Islet precursor cell (in vitro differentiated cells): Measurements from ENCODE around the gene HASPIN.
A peak's percentile ranks its signal among the peaks of the same experiment; 100 is the strongest.

Source experiments
- DNase-seq: peaks from one replicate; pipeline ENCODE4 v3.0.0-alpha.2; 2018

HASPIN gene

DNA sequence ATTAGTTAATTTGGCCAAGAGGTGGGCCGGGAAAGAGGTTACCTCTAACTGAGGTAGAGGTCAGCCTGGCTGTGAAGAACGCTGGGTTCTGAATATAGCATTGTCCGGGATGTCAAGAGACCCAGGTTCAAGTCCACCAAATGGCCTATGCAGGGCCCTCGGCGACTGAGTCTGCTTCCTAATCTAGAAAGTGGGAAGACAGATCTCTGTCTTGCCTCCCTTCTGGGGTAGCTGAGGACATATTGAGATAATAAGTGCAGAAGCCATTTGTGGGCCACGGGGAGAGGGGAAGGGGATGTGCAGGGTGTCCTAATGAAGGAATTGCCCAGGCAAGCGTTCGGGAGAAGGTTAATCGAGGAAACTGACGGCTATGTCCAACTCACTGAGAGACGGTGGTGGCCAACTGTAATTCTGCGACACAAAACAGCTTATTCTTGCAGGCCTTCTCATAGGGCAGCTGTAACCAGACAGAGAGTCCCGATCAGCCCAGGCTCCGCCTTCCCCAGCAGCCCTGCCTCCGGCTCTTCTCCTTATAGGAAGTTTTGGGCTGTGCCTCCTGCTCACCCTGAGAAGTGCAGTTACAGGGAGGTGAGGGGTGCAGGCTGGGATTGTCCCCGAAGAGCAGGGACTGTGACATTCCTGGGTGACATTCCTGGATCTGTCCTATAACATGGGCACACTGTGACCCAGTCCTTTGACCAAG, 15.9 kb downstream of the HASPIN start:
- DNase-seq: no peak

DNA sequence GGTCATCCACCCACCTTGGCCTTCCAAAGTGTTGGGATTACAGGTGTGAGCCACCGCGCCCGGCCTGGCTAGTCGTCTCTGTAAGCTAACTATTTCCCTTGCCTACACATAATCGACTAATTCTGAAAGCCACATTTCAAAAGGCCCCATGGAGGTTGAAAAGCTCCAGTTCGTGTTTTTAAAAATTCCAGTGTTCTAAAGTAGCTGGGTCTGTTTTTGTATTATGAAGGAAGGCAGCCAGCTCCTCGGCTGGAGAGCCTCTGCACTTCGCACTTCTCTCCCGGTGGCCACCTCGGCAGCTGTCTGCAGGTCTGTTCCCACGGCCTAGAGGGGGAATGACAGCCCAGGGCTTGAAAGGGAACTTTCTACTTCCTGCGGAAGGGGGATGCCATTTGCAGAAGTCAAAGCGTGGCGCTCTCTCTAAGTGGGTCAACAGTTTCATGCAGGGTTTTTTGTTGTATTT, 16.9 kb downstream of the HASPIN start:
- no peak for DNase-seq

DNA sequence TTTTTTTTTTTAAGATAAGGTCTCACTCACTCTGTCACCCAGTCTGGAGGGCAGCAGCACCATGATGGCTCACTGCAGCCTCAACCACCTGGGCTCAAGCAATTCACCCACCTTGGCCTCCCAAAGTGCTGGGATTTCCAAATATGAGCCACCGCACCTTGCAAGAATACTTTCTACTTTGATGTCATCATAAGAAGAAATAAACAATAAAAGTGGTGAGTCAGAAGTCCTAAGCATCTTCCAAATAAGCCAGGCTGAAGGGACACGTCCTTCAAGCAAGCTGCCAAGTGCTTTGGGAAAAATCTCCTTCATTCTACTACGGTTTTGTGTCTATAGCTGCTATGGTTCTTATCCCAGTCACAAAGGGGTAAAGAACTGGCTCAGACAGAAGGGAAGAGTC, 20.3 kb downstream of the HASPIN start:
- DNase-seq: no peak

DNA sequence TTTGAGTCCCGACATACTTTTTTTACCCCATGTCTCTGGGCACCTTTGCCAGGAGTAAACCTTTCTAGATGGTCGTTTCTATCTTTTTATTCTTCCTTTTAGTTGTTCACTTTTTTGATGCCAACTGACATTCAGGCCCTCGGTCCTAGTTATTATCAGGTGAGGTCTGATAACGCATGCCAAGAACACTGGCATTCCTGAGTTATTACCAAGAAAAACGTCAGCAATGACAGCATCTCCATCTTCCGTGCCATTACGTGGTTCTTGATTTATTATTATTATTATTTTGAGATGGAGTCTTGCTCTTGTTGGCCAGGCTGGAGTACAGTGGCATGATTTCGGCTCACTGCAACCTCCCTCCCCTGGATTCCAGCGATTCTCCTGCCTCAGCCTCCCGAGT, 21.4 kb downstream of the HASPIN start:
- DNase-seq: no peak

DNA sequence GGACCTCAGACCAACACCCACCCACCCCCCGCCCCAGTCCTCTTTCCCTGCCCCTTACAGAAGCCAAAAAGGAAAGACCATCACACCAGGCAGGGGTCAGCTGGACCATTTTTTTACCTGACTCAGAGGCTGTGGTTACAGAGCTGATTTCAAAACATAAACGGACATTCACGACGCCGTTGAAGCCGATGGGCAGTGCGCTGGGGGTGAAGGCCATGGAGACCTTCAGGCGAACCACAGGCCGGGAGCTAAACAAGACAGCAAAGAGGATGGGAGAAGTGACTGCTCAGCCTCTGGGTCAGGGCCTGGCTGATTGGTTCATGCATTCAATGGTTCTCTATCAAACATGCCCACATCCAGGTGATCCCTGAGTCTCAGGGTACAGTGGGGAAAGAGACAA, 24.1 kb downstream of the HASPIN start:
- DNase-seq: peak; percentile 51

DNA sequence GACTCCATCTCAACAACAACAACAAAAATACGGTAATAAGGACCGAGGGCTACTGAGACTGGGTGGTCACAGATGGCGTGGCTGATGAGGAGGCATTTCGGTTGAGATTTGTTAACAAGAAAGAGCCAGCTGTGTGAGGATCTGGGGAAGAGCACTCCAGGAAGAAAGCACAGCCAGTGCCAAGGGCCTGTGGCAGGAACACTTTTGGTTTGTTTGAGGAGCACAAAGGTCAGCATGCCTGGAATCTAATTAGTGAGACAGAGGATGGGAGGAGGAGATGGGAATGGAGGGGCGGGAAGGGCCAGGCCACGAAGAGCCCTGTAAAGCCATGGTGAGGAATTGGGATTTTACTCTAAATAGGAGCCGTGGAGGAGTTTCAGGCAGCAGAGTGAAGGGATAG, 24.9 kb downstream of the HASPIN start:
- peak; percentile 55 for DNase-seq

DNA sequence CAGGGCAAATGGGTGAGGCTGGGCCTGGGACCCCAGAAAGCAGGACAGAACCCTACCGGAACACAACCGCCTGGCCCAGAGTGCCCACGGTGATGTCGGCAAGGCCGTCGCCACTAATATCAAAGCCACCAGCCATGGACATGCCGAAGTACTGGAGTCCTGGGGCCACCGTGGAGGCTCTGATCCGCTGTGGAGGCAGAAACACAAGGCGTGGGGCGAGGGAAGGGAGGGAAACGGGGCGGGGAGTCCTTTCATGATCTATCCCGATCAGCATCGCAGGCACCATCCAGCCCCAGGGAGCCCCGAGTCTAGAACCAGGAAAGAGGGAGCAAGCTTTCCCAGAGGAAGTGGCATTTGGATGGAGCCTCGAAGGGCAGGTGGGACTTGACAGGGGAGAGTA, 26.6 kb downstream of the HASPIN start:
- DNase-seq: peak; percentile 54

DNA sequence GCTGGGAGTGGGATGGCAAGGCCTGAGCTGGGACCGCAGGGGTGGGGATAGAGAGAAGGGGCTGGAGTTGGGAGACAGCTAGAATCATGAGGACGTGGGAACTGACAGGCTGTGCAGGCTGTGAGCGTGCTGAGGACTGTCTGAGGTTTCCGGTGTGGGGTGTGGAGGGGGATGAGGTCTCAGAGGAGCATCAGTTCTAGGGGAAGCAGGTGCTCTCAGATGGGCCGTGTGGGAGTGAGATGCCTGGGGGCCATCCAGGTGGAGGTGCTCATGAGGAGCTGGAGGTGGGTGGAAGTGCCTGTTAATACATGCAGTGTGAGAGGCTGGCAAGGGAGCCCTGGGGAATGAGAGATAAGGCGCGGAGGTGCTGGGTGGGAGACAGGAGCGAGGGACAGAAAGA, 27.2 kb downstream of the HASPIN start:
- peak; percentile 51 for DNase-seq

DNA sequence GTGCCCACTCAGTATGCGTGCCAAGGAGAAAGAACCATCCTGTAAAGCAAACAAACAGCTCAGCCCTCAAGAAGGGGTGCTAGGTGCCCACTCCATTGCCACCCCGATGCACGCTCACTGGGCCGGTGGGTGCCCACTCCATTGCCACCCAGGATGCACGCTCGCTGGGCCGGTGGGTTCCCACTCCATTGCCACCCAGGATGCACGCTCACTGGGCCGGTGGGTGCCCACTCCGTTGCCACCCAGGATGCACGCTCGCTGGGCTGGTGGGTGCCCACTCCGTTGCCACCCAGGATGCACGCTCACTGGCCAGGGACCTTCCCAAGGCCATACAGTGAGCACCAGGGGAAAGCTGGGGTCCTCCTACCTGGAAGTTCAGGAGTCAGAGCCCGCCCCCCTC, 28.1 kb downstream of the HASPIN start:
- no peak for DNase-seq

DNA sequence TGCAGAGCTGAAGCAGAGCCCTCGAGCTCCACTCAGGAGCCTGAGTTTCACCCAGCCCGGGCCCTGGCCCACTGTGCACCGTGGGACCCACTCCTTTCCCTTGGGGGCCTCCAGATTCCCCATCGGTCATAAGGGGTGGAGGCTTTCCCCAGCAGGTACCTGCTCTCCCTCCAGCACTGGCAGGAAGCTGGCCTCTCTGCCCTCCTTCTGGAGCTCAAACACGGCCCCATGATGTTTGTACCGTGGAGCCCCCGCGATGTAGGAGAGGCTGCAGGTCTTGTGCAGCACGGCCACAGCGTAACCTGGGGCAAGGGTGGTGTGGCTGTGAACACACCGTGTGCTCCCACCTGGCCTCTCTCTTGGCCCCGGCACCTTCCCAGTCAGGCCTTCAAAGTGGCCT, 29.9 kb downstream of the HASPIN start:
- peak; percentile 49 for DNase-seq

DNA sequence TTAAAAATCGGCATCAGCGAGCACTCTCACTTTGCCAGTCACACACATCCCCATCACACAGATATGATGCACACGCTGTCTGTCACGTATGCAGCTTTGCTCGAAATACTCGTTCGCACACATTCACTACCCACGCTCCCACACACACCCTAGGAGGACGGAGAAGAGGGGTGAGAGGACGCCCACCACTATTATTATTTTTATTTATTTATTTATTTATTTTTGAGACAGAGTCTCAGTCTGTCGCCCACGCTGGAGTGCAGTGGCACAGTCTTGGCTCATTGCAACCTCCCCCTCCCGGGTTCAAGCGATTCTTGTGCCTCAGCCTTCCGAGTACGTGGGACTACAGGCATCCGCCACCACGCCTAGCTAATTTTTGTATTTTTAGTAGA, 30.4 kb downstream of the HASPIN start:
- DNase-seq: no peak

DNA sequence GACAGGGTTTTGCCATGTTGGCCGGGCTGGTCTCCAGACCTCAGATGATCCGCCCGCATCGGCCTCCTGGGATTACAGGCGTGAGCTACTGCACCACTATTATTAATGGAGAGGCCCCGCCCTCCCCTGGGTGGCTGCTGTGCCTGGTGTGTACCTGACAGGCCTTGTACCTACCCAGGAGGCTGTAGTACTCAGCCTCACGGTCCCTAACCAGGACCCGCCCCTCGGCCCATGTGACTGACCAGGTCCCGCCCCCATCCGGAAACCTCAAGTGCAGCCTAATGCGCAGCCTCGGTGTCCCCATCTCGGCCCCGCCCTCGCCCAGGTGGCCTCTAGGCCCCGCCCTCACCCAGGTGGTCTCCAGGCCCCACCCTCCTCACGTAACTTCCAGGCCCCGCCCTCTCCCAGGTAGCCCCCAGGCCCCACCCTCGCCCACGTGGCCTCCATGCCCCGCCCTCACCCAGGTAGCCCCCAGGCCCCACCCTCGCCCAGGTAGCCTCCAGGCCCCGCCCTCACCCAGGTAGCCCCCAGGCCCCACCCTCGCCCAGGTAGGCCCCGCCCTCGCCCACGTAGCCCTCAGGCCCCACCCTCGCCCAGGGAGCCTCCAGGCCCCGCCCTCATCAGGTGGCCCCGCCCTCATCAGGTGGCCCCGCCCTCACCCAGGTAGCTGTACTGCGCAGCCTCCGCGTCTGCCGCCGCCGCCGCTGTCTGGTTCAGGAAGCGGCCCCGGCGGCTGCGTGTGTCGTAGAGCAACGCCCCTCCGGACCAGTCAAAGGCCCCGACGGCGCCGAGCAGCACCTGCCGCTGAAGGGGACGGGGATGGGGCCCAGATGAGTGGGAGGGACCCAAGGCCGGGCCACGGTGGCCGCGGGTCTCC, 31.0 kb downstream of the HASPIN start:
- DNase-seq: peak; percentile 99

DNA sequence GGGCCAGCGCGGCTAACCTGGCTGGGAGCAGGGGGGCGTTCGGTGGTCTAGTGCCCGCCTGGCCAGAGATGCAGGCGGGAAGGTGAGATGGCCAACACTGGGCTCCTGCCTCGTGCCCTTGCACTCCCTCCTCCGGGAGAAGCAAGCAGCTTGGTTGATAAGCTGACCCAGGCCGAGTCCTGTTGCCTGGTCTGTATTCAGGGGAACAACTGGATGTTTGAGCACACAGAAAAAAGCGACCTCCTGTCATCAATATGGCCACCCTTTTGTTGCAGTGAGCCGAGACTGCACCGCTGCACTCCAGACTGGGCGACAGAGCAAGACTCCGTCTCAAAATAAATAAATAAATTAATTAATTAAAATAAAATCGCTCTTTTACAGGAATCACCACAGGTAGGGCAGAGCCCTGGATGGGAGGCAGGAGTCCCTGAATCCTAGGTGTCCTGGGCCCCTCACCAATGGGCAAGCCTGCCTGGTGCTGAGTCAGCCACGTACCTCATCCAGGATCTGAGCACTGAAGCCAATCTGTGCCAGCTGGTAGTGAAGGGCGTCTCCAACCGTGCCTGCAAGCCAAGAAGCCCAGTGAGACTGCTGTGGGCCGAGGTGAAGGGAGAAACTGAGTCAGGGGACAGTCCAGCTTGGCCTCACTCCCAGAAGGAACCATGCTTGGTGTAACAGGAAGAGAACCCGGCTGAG, 31.8 kb downstream of the HASPIN start:
- DNase-seq: peak; percentile 50

DNA sequence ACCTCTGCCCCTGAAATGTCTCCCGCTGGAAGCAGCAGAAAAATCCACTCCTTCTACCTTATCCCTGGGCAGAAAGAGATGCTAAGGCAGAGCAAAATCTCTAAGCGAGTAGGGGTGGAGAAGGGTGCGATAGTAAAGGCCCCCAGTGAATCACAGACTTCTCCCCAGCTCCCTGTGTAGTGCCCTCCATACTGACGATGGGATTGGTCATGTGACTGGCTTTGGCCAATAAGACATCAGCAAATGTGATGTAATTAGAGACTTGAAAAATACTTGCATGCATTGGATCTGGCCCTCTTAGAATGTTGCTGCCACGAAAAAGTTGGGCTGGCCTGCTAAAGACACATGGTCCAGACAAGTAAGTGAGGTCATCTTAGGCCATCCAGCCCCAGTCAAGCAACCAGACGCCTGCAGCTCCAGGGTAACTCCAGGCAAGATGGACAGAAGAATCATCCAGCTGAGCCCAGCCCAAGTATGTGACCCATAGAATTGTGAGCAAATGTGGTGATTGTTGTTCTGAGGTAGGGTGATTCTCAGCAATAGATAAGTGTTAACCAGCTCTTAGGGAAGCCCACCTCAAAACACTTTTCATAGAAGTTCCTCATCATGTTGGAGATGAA, 36.0 kb downstream of the HASPIN start:
- no peak for DNase-seq

DNA sequence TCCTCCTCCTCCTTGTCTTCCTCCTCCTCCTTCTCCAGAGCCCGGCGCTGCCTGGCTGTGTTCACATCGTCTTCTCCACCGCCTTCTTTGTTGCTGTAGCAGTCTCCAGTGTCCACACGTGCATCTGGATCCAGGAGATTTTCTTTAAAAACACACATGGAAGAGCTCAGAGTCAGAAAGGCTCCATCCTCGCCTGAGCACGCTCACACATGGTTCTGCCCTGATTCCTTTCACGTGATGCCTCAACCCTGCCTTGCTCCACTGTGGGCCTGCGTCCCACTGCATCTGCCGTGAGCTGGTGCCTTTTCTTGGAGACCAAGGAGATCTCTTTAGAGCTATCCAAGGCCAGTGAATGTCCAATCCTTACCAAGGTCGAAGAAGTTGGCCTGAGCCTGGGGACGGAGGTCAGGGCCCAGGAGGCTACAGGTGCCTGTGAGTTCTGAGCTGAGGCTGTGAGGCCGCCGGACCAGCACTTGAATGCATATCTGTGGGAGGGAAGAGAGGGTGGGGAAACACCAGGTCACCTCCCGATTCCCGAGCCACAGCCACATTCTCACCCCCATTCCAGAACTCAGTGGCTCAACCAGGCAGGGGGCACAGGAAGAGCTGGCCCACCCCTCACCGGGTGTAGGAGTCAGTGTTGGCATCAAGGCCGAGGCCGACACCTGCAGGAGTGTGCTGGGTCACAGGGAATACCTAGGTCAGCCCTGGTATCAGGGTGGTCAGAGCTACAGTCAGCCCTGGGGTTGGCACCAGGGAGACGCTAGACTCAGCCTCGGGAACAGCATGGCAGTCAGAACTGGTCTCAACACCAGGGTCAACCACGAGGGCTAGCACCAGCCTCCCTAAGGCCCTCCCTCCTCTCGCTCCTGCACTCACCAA, 37.6 kb downstream of the HASPIN start:
- no peak for DNase-seq

DNA sequence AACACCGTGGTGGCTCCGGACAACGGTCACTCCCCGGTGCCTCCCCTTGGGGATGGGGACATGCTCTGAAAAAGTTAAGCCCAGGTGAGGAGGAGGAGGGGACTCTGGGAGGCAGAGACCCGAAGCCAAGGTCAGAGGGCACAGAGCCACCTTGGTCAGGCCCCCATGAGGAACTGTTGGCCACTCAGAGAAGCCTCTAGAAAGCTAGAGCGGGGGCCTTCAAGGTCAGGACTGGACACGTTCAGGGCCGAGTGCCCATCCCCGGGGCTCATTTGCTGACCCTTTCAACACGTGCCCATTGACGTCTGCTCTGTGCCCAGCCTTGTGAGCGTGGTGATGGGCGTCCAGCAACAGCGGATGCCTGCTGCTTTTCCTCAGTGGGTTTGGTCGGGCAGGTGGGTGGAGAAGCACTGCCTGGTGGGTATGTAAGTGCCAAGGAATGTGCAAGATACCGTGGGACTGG, 38.2 kb downstream of the HASPIN start:
- DNase-seq: no peak

DNA sequence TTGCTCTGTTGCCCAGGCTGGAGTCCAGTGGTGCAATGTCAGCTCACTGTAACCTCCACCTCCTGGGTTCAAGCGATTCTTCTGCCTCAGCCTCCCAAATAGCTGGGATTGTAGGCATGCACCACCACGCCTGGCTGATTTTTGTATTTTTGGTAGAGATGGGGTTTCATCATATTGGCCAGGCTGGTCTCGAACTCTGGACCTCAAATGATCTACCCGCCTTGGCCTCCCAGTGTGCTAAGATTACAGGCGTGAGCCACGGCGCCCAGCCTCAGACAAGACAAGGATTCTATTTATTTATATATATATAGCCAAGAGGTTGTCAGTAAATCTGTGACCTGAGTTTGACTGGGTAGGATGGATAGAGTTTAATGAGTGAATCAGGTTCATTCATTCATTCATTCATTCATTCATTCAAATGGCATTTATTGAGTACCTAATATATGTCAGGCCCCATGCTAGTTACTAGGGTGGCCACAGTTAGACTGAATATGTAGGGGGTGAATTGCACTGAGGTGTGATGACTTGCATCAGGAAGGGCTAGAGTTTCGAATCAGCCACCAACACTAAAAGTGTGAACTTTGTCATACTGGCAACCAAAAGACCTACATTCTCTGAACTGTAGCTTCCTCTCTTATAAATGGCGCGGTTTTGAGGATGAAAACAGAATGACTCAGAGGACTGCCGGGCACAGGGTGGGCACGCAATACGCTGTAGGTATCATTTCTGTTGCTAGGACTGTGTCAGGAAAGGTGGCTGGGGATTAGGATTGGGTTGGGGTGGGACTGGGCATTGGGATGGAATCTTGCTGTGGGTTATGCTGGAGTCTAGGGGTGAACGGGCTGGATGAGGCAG, 39.4 kb downstream of the HASPIN start:
- no peak for DNase-seq

DNA sequence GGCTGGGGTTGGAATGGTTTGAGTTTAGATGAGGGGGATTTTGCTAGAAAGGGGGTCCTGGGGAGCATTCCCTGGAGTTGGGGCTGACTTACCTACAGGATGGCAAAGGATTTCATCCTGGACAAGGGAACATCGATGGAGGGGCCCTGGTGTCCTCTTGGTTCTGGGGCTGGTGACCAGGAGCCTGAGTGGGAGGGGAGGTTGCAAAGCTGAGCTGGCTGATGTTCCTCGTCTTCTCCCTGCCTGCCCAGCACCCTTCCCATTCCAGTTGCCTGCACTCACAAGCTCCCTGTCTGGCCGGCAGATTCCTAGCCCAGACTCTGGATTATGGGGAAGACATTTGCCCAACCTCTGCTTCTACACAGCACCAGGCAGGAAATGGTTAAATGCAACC, 40.1 kb downstream of the HASPIN start:
- DNase-seq: no peak

DNA sequence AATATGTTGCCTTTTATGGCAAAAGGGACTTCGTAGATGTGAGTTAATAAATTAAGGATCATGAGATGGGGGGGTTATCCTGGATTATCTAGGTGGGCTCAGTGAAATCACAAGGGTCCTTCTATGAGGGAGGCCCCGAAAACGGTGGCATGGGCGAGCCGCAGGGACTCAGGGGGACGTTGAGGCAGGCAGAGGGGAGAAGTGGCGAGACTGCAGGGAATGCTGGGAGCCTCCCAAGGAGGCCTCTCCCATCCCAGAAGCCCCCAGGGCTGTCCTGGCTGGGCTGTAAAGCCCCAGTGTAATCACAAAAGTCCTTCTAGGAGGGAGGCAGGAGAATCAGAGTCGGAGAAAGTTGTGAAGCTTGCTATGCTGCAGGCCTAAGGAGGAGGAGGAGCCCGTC, 42.3 kb downstream of the HASPIN start:
- no peak for DNase-seq

DNA sequence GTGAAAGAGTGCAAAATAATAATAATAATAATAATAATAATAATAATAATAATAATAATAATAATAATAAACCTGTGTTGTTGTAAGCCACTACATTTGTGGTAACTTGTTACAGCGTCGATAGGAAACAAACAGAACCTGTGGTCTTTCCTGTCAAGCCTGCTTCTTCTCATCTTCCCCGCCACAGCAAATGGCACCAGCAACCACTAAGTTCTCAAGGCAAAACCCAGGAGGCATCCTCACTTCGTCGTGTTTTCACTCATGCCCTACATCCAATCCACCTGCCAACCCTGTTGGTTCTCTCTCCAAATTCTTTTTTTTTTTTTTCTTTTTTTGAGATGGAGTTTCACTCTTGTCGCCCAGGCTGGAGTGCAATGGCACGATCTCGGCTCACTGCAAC, 43.1 kb downstream of the HASPIN start:
- no peak for DNase-seq

DNA sequence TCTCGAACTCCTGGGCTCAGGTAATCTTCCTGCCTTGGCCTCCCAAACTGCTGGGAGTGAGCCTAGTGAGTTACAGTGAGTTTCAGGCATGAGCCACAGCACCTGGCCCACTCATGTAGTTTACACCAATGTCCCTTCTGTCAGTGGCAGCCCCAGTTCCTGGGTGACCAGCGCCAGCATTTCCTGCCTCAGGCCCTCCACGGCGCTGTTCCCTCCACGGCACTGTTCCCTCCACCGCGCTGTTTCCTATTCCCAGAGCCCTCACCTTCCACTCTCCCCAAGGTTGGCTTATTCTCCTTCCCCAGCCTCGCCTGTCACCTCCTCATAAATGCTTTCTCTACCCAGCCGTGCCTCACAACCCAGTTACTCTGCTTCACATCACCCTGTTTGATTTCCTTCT, 44.6 kb downstream of the HASPIN start:
- no peak for DNase-seq
